Measurements from ENCODE around the gene FOXR1. TPM values are rescaled to one million over a fixed set of nuclear protein-coding genes. Genes with fewer than 3 reads are reported as not detected.

FOXR1 gene
- total and polyA plus RNA-seq, 4 donors, result not detected

DNA sequence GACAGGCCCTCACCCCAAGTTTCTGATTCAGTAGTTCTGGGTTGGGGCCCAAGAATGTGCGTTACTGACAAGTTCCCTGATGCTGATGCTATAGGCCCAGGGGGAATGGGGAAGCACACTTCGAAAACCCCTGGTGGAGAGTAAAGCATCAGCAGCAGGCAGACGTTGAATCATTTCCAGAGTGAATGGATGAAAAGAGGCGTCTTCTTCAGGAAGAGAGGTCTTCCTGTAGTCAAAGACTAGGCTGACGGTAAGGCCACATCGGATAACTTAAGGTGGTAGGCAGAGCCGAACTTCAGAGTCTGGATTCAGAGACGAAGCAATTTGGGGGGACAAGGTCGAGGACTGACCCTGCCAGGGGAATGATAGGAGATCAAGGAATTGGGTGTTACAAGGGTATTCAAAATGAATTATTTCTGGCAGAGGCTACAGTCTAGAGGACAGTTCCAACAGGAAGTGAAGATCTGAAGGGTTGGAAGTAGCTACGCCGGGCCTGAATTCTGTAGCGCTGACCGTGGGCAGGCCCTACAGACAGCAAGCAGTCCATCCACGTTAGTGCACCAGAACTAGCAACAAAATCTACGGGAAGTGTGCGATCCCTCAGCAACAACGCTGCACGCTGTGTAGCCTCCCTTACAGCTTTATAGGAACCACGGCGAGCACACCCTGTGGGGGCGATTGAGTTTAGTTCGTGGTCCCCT is 25.5 kb downstream of the FOXR1 start:
- ATAC-seq (ENCODE audit: insufficient read depth, low FRiP score) (no peak), DNase-seq (peak; percentile 16 to 51 (median 42))
- Histone ChIP-seq H3K9me3 (ENCODE audit: control insufficient read depth in 4 of 4, insufficient read depth in 3 of 4, low read length in 3 of 4) (no peaks in the 10 kb centered on the region), H3K27ac (ENCODE audit: low read depth in 1 of 2, low read length in 1 of 2) (peak overlapping the region in 1 of 2 donors; percentile 62), H3K27me3 (ENCODE audit: control insufficient read depth in 3 of 3, insufficient read depth in 3 of 3, low read length in 2 of 3) (no peaks in the 10 kb centered on the region), H3K36me3 (ENCODE audit: control insufficient read depth in 4 of 4, insufficient read depth in 4 of 4, low read length in 4 of 4) (peaks cover 5 to 11% (median 7%) of the 10 kb centered on the region in 4 donors), H3K4me3 (peak overlapping the region; percentile 94), H3K9ac (ENCODE audit: insufficient read depth in 1 of 2, low read length in 2 of 2) (peak overlapping the region in 1 of 2 donors; percentile 17), H3K4me1 (ENCODE audit: control insufficient read depth in 5 of 5, insufficient read depth in 5 of 5, low read length in 5 of 5) (peaks cover 0 to 20% (median 5%) of the 10 kb centered on the region in 5 donors)
- 10 to 14% methylated on average over 22 of the region's 22 CpGs for WGBS, 2 donors
- no peak for TF ChIP-seq CTCF (IDR thresholded peaks at IDR 0.05; ENCODE audit: control extremely low read depth, extremely low read depth)

DNA sequence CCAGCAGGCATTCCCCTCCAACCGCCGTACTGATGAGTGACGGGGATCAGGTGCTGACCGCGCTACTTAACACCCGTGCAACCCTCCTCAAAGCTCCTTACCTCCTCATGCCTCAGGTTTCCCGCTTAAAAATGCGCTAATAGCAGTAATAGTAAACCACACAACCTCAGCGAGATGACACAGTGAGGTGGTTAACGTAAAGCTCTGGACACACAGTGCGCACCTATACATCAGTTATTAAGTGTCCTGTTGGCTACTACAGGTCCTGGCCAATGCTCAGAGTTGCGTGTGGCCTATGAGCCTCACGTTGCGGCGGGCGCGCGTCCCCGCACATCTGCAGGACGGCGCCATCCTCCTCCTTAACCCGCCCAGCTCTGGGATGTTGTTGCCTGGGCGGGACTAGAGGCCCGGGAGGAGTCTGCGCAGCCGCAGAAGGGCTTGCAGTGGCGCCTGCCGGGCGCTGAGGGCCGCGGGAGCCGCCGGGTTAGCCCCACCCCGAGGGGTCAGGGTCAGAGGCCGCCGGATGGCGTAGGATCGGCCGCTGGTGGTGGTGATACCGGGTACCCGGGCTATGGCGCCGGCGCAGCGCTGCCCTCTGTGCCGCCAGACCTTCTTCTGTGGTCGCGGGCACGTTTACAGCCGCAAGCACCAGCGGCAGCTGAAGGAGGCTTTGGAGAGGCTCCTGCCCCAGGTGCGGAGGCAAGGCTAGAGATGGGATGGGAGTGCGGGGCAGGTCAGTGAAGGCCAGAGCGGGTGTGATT is 26.2 kb downstream of the FOXR1 start, which contains the start of gene CENATAC:
Gene CENATAC, plus strand, starts transcription at position 512 of the 761 bp plus-strand sequence. Its CDS starts 60 bp downstream, at position 572.
- H3K9ac ChIP-seq (ENCODE audit: insufficient read depth in 1 of 2, low read length in 2 of 2), result peak within 1 kb of the TSS; percentile 16 to 46
- 0 to 1% methylated on average over 54 of the region's 54 CpGs for WGBS, 2 donors

GRCh38 chr11:118998388-118998717 is 26.8 kb downstream of the FOXR1 start:
- peaks cover 0 to 20% (median 5%) of the 10 kb centered on the region in 5 donors for H3K4me1 ChIP-seq (ENCODE audit: control insufficient read depth in 5 of 5, insufficient read depth in 5 of 5, low read length in 5 of 5)
- no peak for TF ChIP-seq CTCF (IDR thresholded peaks at IDR 0.05; ENCODE audit: control extremely low read depth, extremely low read depth)
- DNase-seq, result peak in 1 of 3 donors; percentile 16
- H3K4me3 ChIP-seq, result peak overlapping the region; percentile 94
- H3K27me3 ChIP-seq (ENCODE audit: control insufficient read depth in 3 of 3, insufficient read depth in 3 of 3, low read length in 2 of 3), result no peaks in the 10 kb centered on the region
- H3K9me3 ChIP-seq (ENCODE audit: control insufficient read depth in 4 of 4, insufficient read depth in 3 of 4, low read length in 3 of 4), result no peaks in the 10 kb centered on the region
- peak overlapping the region; percentile 16 to 46 for H3K9ac ChIP-seq (ENCODE audit: insufficient read depth in 1 of 2, low read length in 2 of 2)
- H3K36me3 ChIP-seq (ENCODE audit: control insufficient read depth in 4 of 4, insufficient read depth in 4 of 4, low read length in 4 of 4), result peaks cover 5 to 14% (median 11%) of the 10 kb centered on the region in 4 donors
- ATAC-seq (ENCODE audit: insufficient read depth, low FRiP score), result peak; percentile 6
- peak overlapping the region; percentile 69 to 95 for H3K27ac ChIP-seq (ENCODE audit: low read depth in 1 of 2, low read length in 1 of 2)
- WGBS, 2 donors, result 1 to 6% methylated on average over 18 to 19 of the region's 19 CpGs

More for the DNA sequence above, 26.2 kb downstream of the FOXR1 start, which contains the start of gene CENATAC:
- DNase-seq (peak; percentile 93 to 95 (median 94)), ATAC-seq (ENCODE audit: insufficient read depth, low FRiP score) (peak; percentile 97)
- H3K4me1 ChIP-seq (ENCODE audit: control insufficient read depth in 5 of 5, insufficient read depth in 5 of 5, low read length in 5 of 5), result peaks cover 0 to 20% (median 5%) of the 10 kb centered on the region in 5 donors
- peaks cover 5 to 11% (median 10%) of the 10 kb centered on the region in 4 donors for H3K36me3 ChIP-seq (ENCODE audit: control insufficient read depth in 4 of 4, insufficient read depth in 4 of 4, low read length in 4 of 4)
- peak within 1 kb of the TSS; percentile 94 for H3K4me3 ChIP-seq
- TF ChIP-seq CTCF (IDR thresholded peaks at IDR 0.05; ENCODE audit: control extremely low read depth, extremely low read depth), result no peak
- H3K27ac ChIP-seq (ENCODE audit: low read depth in 1 of 2, low read length in 1 of 2), result peak within 1 kb of the TSS; percentile 69 to 95
- H3K9me3 ChIP-seq (ENCODE audit: control insufficient read depth in 4 of 4, insufficient read depth in 3 of 4, low read length in 3 of 4), result no peaks in the 10 kb centered on the region
- H3K27me3 ChIP-seq (ENCODE audit: control insufficient read depth in 3 of 3, insufficient read depth in 3 of 3, low read length in 2 of 3), result no peaks in the 10 kb centered on the region

All from lung (tissue), 12 donors.